Measurements from ENCODE around the gene EBF3.

The EBF3 gene

DNA sequence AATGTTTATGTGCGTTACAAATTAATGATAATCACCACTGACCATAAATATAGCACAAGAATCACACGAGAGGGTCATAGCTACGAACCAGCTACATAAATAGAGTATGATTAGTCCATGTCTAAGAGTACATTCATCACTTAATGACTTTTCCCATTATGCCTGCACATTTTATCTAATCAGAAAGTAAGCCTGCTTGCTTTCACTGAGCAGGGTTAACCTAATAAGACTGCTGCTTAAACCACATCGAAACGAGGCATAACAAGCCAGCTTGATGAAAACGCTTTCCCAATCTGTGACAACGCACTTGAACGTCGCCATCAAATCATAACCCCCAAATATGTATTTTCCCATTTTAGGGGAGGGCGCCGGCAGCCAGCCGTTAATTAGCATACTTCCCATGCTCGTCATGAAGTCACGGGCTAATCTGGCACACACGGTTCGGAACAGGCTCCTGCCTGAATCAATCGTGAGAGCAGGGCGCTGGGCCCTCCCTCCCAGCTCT lies 71.5 kb downstream of the EBF3 start:
- Mint-ChIP-seq H3K9me3 (no peaks in the 10 kb centered on the region), H3K4me3 (no peak overlapping the region), H3K27me3 (ENCODE audit: low read depth) (peaks cover 35% of the 10 kb centered on the region), H3K4me1 (peaks cover 44% of the 10 kb centered on the region), H3K27ac (no peak overlapping the region), H3K36me3 (ENCODE audit: low read depth) (no peaks in the 10 kb centered on the region)
- TF ChIP-seq, protein P1, sequence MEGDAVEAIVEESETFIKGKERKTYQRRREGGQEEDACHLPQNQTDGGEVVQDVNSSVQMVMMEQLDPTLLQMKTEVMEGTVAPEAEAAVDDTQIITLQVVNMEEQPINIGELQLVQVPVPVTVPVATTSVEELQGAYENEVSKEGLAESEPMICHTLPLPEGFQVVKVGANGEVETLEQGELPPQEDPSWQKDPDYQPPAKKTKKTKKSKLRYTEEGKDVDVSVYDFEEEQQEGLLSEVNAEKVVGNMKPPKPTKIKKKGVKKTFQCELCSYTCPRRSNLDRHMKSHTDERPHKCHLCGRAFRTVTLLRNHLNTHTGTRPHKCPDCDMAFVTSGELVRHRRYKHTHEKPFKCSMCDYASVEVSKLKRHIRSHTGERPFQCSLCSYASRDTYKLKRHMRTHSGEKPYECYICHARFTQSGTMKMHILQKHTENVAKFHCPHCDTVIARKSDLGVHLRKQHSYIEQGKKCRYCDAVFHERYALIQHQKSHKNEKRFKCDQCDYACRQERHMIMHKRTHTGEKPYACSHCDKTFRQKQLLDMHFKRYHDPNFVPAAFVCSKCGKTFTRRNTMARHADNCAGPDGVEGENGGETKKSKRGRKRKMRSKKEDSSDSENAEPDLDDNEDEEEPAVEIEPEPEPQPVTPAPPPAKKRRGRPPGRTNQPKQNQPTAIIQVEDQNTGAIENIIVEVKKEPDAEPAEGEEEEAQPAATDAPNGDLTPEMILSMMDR (IDR thresholded peaks at IDR 0.05; ENCODE audit: unreplicated experiment in 3 of 3), result no peak

DNA sequence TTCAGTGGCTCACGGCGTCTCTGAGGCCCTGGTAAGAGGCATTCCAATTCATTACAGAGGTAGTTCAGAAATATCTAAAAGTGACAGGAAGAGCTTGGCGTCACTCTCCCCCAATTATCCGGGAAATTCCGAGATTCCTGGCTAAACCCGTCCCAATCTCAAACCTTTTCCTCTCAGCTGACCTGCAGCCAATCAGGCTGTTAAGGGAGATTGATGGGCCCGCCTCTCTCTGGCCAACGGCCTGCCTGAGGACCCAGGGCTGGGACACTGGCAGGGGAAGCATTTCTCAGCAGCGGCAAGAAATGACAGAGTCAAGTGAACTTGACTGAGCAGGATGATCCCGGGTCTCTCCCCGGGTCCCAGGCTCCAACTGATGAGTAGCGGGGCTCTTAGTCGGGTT lies 72.3 kb downstream of the EBF3 start:
- Mint-ChIP-seq H3K9me3 (no peaks in the 10 kb centered on the region), H3K27me3 (ENCODE audit: low read depth) (peaks cover 38% of the 10 kb centered on the region), H3K4me1 (peaks cover 51% of the 10 kb centered on the region), H3K4me3 (no peak overlapping the region), H3K27ac (no peak overlapping the region), H3K36me3 (ENCODE audit: low read depth) (no peaks in the 10 kb centered on the region)
- TF ChIP-seq, protein P1 (IDR thresholded peaks at IDR 0.05; ENCODE audit: unreplicated experiment in 3 of 3), result no peak

DNA sequence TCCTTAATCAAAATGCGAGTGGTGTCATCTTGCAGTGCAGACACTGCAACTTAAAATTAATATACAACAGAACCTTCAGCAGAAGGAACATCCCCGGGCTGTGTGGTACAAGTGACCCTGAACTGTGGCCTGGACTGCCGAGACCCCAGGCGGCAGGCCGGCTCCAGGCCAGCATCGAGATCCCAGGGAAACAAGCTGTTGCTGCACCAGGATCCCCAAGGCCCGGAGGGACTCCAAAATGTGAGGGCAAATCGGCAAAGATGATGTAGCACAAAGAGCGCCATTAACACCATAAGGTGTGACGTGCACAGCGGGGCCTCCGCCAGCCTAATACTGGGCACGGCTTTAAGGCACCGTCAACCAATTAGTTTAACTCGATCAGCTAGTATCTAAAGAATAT lies 73.9 kb downstream of the EBF3 start:
- H3K27ac Mint-ChIP-seq, result peak overlapping the region in 1 of 3 experiments; percentile 20
- no peaks in the 10 kb centered on the region for H3K9me3 Mint-ChIP-seq
- peaks cover 59% of the 10 kb centered on the region for H3K4me1 Mint-ChIP-seq
- H3K36me3 Mint-ChIP-seq (ENCODE audit: low read depth), result no peaks in the 10 kb centered on the region
- H3K4me3 Mint-ChIP-seq, result no peak overlapping the region
- TF ChIP-seq, protein P1 (IDR thresholded peaks at IDR 0.05; ENCODE audit: unreplicated experiment in 3 of 3), result no peak
- H3K27me3 Mint-ChIP-seq (ENCODE audit: low read depth), result peaks cover 40% of the 10 kb centered on the region

DNA sequence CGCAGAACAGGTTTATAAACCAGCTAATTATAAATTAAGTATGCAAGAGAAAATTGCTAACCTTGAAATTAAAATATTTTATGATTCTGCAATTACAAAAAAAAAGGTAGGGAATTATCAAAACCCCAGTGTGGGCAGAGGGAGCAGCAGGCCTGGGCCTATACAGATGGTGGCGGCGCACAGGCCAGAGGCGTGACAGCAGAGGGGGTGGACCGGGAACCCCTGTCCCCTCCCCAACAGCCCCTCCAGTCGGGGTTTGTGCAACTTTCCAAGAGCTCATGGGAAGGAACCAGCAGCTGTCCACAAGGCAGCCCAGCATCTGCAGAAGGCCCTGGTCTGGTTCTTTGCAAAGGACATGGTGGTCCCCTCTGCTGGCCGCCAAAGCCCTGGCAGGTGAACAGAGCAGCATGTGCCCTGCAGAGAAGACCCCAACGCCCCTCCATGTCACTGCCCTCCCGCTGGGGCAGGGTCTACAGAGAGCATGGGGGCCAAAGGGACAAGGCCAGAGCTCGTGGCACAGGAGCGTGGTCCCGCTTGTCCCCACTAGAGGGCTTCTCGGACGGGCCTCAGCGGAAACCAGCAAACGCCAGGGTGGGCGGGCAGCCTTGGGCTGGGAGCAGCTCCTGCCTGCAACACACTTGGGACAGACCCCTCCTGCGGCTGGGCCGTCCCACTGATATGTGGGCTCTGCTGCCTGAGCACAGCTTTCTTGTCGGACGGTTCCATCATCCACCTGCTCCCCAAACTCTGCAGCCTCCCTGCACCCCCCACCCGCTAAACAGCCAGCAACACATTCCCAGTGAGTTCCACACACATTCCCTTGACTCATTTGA lies 75.1 kb downstream of the EBF3 start:
- Mint-ChIP-seq H3K9me3 (no peaks in the 10 kb centered on the region), H3K4me1 (peaks cover 69% of the 10 kb centered on the region)
- TF ChIP-seq, protein P1 (IDR thresholded peaks at IDR 0.05; ENCODE audit: unreplicated experiment in 3 of 3), result peak; percentile 58 to 77 (median 67)

DNA sequence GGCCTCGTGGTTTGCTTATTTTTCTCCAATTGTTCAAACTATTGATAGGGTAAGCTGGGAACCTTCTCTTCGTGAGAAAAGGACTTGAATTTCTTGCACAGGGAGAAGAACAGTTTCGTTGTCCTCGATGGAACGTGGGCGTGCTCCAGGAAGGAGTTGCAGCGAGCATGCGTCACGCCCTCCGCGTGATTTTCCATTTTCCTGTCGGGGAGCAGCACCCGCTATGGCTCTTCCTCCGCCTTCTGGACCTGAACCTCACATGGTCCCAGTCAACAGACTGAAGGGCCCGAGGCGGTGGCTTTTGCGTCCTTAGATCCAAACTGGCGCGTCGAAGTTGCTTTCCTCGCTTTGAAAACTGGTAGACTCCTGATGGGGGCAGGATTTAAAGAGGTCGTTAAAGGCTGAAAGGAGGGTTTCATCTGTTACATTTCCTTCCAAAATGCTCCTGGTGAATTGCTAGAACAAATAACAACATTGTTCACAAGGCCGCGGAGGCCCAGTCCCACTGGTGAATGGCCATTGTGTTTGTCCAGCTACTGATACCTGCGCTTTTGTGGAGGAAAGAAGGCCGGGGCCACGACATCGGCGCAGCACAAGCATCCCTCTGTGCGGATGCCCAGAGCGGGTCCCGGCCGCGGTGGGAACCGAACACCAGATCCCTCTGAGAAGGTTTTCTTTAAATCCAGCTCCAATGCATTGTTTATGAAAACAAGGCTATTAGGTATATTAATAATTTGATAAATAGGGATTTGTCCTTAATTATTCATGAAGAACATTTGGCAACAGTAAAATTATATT lies 75.9 kb downstream of the EBF3 start:
- no peaks in the 10 kb centered on the region for H3K36me3 Mint-ChIP-seq (ENCODE audit: low read depth)
- no peak overlapping the region for H3K4me3 Mint-ChIP-seq
- peaks cover 38% of the 10 kb centered on the region for H3K27me3 Mint-ChIP-seq (ENCODE audit: low read depth)
- TF ChIP-seq, protein P1 (IDR thresholded peaks at IDR 0.05; ENCODE audit: unreplicated experiment in 3 of 3), result no peak
- no peaks in the 10 kb centered on the region for H3K9me3 Mint-ChIP-seq
- peaks cover 69% of the 10 kb centered on the region for H3K4me1 Mint-ChIP-seq
- no peak overlapping the region for H3K27ac Mint-ChIP-seq

More for the DNA sequence above, 75.1 kb downstream of the EBF3 start:
- Mint-ChIP-seq H3K27ac (peak overlapping the region in 2 of 3 experiments; percentile 26 to 54), H3K36me3 (ENCODE audit: low read depth) (no peaks in the 10 kb centered on the region), H3K4me3 (peak overlapping the region in 1 of 3 experiments; percentile 1), H3K27me3 (ENCODE audit: low read depth) (peaks cover 35% of the 10 kb centered on the region)

All from nephron (organoid).